ENCODE data around the gene CCS. TPM values are rescaled to one million over a fixed set of nuclear protein-coding genes. Genes with fewer than 3 reads are reported as not detected.

The CCS gene
- total and polyA plus RNA-seq, 7 donors = 10.5 to 22.9 (median 15.7) TPM

DNA sequence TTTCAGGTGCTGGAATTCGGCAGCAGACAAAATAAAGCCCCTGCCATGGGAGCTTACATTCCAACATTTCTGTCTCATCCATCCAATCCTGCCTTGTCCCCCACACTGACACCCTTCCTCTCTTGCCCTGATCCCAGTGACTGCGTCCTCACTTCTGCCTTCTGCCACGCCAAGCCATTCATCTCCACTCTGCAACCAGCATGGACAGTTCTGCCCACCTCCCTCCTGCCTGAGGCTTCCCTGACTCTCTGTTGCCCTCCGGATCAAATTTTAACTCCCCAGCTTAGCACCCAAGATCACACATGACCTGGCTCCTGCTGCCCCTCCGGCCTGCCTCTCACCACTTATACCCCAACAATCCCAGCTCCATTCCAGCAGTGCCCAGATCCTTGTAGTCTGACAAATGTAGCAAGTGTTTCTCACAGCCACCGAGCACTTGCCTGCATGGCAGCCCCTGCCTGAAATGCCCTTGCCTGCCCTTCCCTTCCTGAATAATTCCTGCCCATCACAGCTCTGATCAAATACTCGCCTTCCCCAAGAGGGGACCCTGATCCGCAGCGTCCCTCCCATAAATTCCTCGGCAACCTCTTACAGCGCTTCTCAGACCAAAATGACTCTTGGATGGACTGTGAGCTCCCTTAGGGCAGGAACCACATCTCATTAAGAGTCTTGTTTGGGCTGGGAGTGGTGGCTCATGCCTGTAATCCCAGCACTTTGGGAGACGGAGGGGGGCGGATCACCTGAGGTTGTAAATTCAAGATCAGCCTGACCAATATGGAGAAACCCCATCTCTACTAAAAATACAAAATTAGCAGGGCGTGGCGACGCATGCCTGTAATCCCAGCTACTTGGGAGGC, 44.0 kb upstream of the CCS start:
- Histone ChIP-seq H3K4me1 (peaks cover 27% of the 10 kb centered on the region), H3K4me3 (no peak overlapping the region), H3K9me3 (no peaks in the 10 kb centered on the region), H3K36me3 (ENCODE audit: insufficient read depth in 1 of 2, low read depth in 1 of 2) (peaks cover 0 to under 1% of the 10 kb centered on the region in 2 donors), H3K27ac (peak overlapping the region; percentile 89), H3K27me3 (ENCODE audit: insufficient read depth in 3 of 3, low read length in 2 of 3) (no peaks in the 10 kb centered on the region)
- DNase-seq (no peak), ATAC-seq (no peak)
- 37 to 53% (median 41%) methylated on average over 16 of the region's 16 CpGs for WGBS, 3 donors
- TF ChIP-seq, protein P1, sequence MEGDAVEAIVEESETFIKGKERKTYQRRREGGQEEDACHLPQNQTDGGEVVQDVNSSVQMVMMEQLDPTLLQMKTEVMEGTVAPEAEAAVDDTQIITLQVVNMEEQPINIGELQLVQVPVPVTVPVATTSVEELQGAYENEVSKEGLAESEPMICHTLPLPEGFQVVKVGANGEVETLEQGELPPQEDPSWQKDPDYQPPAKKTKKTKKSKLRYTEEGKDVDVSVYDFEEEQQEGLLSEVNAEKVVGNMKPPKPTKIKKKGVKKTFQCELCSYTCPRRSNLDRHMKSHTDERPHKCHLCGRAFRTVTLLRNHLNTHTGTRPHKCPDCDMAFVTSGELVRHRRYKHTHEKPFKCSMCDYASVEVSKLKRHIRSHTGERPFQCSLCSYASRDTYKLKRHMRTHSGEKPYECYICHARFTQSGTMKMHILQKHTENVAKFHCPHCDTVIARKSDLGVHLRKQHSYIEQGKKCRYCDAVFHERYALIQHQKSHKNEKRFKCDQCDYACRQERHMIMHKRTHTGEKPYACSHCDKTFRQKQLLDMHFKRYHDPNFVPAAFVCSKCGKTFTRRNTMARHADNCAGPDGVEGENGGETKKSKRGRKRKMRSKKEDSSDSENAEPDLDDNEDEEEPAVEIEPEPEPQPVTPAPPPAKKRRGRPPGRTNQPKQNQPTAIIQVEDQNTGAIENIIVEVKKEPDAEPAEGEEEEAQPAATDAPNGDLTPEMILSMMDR (IDR thresholded peaks at IDR 0.05) = no peak
- intact Hi-C loops (cut with DNase I) = no loop called here

DNA sequence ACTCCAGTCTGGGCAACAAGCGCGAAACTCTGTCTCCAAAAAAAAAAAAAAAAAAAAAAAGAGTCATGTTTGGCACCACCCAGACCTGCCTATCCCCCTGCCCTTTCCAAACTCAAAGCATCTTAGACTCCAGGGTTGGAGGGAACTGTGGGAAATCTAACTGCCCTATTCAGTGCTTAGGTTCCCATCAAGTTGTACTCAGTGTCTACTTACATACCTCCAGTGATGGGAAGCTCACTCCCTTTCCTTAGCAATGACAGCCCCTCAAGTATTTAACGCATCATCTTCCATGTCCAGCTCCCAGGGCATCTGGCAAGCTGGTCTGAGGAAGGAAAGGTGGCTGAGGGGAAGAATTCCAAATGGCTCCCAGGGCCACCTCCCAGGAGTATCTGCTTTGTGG, 43.3 kb upstream of the CCS start:
- Histone ChIP-seq H3K36me3 (ENCODE audit: insufficient read depth in 1 of 2, low read depth in 1 of 2) (no peaks in the 10 kb centered on the region), H3K27me3 (ENCODE audit: insufficient read depth in 3 of 3, low read length in 2 of 3) (no peaks in the 10 kb centered on the region), H3K4me3 (no peak overlapping the region), H3K4me1 (peaks cover 21% of the 10 kb centered on the region), H3K27ac (peak overlapping the region; percentile 89), H3K9me3 (no peaks in the 10 kb centered on the region)
- TF ChIP-seq, protein P1 (IDR thresholded peaks at IDR 0.05) = no peak
- no peak for DNase-seq
- intact Hi-C loops (cut with DNase I) = no loop called here
- 81 to 89% (median 84%) methylated on average over 3 of the region's 3 CpGs for WGBS, 3 donors
- ATAC-seq = no peak

DNA sequence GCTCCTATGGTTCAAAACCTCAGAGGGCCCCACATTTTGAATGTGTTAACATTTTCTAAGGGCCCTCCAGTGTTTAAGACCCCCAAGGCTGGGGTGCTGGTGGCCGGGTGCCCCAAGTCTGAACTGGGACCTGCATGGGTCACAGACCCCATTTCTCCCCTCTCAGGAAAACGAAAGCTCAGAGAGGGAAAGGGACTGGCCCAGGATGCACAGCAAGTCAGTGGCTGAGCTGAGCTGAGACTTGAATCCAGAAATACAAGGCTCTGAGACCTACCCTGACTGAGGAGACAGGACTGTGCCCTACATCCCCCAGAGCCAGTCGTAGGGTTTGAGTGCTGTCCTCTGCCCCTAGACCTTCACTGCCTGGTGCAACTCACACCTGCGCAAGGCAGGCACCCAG, 42.1 kb upstream of the CCS start:
- peaks cover 13% of the 10 kb centered on the region for H3K4me1 ChIP-seq
- no peak overlapping the region for H3K4me3 ChIP-seq
- peak overlapping the region; percentile 37 for H3K27ac ChIP-seq
- TF ChIP-seq, protein P1 (IDR thresholded peaks at IDR 0.05) = no peak
- H3K9me3 ChIP-seq = no peaks in the 10 kb centered on the region
- WGBS, 3 donors = 80 to 94% (median 86%) methylated on average over 4 of the region's 4 CpGs
- intact Hi-C loops (cut with DNase I) = no loop called here
- H3K36me3 ChIP-seq (ENCODE audit: insufficient read depth in 1 of 2, low read depth in 1 of 2) = no peaks in the 10 kb centered on the region
- DNase-seq (no peak), ATAC-seq (no peak)
- H3K27me3 ChIP-seq (ENCODE audit: insufficient read depth in 3 of 3, low read length in 2 of 3) = no peaks in the 10 kb centered on the region

DNA sequence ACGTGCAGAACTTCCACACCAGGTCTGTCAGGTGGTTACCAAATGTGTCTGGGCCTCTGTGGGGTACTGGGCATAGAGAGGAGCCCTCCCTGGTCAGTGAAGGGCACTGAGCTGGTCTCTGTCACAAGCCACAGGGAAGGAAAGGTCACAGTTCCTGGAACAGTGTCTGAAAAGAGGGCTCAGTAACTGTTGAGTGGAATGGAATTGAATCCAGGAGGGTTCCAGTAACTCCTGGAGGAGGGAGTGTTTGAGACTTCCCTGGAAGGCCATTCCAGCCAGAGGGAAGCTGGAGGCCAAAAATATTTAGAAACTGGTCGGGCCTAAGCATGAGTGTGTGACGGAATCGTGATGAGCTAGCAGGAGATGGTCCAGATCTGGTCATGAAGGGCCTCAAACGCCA, 38.4 kb upstream of the CCS start:
- ATAC-seq = no peak
- Histone ChIP-seq H3K4me1 (peaks cover 4% of the 10 kb centered on the region), H3K9me3 (no peaks in the 10 kb centered on the region), H3K27ac (no peak overlapping the region), H3K36me3 (ENCODE audit: insufficient read depth in 1 of 2, low read depth in 1 of 2) (no peaks in the 10 kb centered on the region), H3K4me3 (no peak overlapping the region), H3K27me3 (ENCODE audit: insufficient read depth in 3 of 3, low read length in 2 of 3) (no peaks in the 10 kb centered on the region)
- 48 to 75% (median 58%) methylated on average over 5 of the region's 5 CpGs for WGBS, 3 donors
- TF ChIP-seq, protein P1 (IDR thresholded peaks at IDR 0.05) = no peak
- DNase-seq = no peak
- intact Hi-C loops (cut with DNase I) = no loop called here
